Measurements from ENCODE around the gene RASGRP2.

The RASGRP2 gene

GRCh38 chr11:64739871-64740270, 4.1 kb downstream of the RASGRP2 start:
- no peak for DNase-seq (ENCODE audit: low spot score)

GRCh38 chr11:64736654-64737053, 7.3 kb downstream of the RASGRP2 start:
- DNase-seq (ENCODE audit: low spot score), result no peak

DNA sequence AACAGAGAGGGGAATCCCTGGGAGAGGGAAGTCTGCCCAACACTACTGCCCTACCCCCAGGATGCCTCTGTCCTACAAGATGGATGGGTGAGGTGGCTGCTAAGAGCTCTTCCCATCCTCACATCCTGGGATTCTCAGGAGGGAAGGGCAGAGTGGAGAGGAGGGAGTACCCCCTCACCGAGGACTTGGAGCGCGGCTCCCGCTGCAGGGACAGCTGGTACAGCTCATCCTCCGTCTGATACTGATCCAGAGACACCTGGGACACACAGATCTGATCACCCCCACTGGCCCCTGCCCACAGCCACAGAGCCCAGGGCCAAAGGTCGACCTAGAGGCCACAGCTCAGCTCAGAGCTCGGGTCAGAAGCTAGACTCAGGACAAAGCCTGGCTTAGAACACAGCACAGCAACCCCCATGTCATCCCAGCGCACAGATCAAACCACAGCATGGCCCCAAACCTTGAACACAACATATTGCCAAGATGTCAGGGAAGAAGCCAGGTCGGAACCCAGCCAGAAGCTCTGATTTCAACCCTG, 8.2 kb downstream of the RASGRP2 start:
- no peak for DNase-seq (ENCODE audit: low spot score)

- no peak for DNase-seq (ENCODE audit: low spot score)
These were observed 8.9 kb downstream of the RASGRP2 start for GRCh38 chr11:64734811-64735724.

DNA sequence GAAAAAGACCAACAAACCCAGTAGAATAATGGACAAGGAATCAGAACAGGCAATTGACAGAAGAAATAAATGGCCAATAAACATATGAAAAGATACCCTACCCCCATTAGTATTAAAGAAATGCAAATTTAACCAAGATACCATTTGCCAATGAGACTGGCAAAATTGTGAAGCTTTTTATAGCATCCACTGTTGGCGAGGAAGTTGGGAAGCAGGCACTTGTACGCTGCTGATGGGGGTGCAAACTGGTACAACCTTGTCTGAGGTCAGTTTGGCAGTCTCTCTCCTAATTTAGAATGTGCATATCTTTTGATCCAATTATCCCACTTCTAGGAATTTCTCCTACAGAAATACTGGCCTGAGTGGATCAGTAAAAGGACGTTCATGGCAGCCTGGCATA, 12.3 kb downstream of the RASGRP2 start:
- no peak for DNase-seq (ENCODE audit: low spot score)

DNA sequence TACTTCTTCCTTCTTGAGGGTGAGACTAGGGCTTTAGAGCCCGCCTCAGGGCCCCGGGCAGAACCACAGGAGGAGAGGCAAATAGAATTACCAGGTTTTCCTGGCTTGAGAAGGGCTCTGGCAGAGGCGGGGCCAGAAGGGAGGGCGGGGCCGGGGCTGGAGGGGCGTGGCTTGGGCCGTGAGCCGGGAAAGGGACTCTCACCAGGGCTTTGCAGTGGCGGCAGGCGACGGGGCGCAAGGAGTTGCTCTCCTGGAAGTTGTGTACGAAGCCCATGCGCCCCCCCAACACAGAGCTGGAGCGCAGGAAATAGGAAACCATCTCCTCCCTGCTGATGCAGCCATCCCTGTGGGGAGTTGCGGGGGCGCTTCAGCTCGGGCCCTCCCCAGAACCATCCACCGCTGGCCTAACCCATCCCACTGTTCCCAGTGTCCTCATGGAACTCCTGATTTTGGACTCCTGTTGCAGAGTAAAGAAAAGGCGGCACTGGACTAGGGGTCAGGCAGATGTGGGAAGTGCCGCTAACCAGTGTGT, 14.0 kb downstream of the RASGRP2 start:
- no peak for DNase-seq (ENCODE audit: low spot score)

DNA sequence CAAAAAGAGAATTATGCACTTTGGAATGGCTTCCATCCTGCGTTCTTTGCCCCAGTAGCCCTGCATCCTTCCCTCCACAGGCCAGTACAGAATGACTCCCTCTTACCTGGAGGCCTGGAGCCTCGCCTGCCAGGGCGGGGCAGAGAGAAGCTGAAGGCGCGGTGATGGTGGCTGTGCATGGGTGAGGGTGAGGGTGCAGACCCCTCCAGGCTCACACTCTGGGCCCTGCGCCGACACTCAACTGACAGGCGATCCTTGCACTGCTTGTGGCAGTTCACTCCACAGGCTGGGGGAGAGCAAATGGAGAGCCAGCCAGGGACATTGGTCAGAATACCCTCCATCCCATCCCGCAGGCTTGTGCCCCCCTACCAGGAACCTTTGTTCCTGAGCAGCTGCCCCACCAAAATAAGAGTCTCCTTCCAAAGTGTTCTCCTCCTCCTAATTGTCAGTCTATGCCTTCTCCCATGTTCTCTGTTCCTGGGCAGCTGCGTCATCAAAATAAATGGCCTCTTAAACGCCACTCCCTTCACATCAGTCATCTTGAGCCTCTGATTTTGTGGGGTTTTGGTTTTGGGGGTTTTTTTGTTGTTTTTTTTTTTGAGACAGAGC, 15.1 kb downstream of the RASGRP2 start:
- no peak for DNase-seq (ENCODE audit: low spot score)

- DNase-seq (ENCODE audit: low spot score), result no peak
These were observed 16.9 kb downstream of the RASGRP2 start for GRCh38 chr11:64726867-64727530.

DNA sequence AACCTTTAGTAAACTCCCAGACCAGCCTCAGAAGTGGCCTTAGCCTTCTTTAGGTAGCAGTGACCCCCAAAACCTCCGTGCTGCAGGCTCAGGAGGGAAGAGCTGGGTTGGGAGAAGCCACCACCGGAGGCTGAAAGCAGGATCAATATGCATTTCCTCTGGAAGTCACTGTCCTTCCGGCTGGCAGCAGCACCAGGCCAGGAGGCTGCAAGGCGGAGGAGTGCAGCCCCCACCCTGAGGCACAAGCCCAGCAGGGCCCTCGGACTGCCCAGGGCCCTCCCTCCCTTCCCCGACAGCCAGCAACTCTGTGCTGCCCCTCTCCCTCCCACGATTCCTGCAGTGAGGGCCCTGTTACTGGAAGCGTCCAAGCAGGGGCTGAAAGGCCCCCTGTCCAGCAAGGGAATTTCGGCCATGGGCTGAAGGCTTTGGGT, 17.7 kb downstream of the RASGRP2 start:
- DNase-seq (ENCODE audit: low spot score), result no peak

DNA sequence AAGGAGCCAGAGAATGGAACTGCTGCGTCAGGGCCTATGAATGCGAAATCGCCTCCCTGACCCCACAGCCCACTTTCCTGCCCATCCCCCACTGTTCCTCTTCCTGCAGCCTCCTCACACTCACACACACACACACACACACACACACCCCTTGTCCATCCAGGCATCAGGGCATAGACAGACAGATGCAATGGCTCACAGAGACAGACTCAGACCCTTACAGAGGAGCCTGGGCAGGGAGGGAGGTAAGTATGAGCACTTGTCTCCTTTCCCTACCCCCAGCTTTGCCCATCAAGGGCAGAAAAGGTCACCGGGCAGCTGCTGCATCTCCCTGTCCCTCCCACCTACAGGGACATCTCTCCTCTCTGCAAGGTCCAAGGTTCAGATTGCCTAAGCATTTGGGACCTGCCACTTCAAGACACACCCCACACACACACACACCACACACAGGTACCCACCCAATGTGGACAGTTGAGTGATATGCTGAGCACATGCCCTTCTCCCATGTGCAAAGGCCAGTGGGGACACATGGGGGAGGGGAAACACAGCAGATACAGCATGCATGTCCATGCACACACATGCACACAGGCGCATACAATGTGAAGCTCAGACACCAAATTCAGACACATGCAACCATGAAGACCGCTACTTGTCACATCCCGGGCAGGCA, 18.9 kb downstream of the RASGRP2 start:
- no peak for DNase-seq (ENCODE audit: low spot score)

GRCh38 chr11:64723907-64724862, 19.8 kb downstream of the RASGRP2 start:
- no peak for DNase-seq (ENCODE audit: low spot score)

GRCh38 chr11:64723117-64723906, 20.6 kb downstream of the RASGRP2 start, which contains the start of gene NRXN2:
TSS of gene NRXN2 (minus strand) at chr11:64723197. CDS start at chr11:64713699, 9,498 bp downstream.
- DNase-seq (ENCODE audit: low spot score), result peak; percentile 80

DNA sequence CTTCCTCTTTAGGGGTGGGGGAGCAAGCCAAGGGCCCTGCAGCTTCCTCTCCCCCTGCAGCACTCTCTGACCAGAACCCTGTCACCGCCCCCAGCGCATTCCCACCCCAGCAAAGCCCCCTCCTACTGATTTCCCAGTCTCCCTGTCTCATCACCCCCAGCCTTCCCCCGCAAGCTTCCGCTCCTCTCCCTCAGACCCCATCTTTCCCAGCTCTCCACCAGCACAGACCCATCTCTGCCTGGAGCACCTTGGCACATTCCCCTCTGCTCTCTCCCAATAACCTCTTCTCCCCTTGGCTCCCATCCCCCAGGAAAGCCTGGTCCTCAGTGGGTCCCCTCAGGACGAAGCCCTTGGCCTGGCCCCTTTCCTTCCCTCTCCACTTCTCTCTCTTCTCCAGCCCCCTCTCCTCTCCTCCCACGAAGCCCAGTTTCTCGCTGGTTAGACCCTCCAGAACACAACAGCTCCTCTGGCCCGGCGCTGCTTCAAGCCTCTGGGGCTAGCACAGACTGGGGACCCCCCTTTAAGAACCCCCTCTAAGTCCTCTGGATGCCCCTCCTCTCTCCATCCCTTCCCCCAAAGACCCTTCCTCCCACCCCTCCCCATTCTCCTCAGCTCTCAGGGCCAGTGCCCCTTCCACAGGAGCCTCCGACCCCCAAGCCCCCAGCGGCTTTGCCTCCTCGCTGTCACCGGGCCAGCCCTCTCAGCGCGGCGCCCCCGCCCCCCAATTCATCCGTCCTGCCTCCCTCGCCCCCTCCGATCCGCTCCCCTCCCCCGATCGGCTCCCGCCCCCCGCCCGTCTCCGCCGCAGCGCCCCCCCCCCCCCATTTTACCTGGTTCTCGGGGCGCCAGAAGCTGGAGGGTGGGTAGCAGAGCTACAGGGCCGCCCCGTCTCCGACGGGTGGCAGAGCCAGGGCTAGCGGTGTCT, 21.5 kb downstream of the RASGRP2 start:
- no peak for DNase-seq (ENCODE audit: low spot score)

DNA sequence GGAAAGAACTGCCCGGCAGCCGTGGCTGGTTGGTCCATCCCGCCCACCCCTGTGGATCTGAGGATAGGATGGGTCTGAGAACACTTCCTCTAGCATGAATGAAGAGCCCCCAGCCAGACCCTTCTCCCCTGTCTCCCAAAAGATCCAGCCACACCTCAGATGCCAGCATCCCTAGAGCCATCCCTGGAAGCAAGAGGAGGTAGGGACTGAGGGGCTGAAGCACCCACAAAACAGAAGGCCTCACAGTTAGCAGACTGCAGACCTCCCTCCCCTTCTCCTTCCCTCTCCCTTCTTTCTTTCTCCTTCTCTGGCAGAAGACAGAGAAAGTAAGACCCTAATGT, 22.6 kb downstream of the RASGRP2 start:
- no peak for DNase-seq (ENCODE audit: low spot score)

DNA sequence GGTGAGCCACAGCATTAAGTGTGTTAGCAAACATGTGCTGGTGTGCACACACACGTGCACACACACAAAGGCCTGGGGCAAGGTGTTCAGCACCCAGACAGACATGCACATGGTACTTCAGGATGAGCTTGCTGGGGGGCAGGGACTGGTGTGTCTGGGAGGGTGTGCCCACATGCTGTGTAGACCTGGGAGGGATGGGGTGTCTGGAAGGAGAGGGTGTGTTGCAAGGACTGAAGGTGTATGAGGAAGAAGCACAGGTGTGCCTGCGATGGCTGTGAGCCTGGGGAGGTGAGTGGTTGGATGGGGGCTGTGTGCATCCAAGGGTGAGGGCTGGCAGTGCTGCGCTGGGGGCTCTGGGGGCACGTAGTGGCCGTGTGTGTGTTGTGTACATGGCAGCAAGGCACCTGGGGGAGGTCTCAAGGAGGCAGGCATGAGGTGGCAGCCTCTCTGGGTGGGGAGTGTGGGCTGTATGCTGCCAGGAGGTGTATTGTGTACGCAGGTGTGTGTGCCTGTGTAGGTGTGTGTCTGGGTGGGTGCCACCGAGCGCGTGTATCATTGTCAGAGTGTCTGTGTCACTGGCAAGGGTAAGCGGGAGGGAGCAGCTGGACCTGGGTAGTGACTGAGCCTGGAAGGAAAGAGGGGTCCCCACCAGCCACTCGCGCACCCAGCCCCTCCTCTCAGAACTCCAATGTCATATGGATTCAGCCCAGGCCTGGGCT, 23.1 kb downstream of the RASGRP2 start:
- no peak for DNase-seq (ENCODE audit: low spot score)

DNA sequence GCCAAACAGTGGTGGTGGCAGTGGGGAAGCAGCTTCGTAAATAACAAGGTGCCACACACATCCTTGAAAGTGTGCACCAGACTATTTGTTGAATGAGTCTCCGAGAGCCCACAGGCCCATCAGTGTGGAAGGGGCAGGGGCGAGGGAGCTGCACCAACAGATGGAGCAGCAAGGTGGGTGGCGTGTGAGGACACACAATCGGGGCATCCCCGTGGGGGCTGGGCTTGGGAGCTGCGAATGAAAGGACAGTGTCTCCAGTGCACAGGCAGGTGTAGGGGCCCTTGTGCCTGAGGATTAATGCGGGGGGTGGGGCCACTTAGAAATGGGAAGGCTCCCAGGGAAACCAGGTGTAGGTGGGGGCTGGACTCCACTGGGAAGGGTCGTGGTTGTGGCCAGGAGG, 23.8 kb downstream of the RASGRP2 start:
- no peak for DNase-seq (ENCODE audit: low spot score)

- DNase-seq (ENCODE audit: low spot score), result no peak
These were observed 24.5 kb downstream of the RASGRP2 start for GRCh38 chr11:64719406-64719805.

DNA sequence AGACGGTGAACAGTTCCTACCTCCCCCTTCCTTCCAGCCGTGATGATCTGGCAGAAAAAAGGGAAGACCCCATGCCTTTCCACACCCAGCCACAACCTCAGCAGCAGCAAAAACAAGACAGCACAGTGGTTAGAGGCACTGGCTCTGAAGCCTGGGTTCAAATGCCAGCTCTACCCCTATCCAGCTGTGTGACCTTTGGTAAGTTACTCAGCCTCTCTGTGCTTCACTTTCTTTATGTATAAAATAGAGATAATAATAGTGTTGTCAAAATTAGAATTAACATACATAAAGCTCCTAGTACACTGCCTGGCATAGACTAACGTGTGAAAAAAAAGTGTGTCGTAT, 25.2 kb downstream of the RASGRP2 start:
- DNase-seq (ENCODE audit: low spot score), result no peak
